ENCODE measurements around the gene STX16.

STX16 gene

DNA sequence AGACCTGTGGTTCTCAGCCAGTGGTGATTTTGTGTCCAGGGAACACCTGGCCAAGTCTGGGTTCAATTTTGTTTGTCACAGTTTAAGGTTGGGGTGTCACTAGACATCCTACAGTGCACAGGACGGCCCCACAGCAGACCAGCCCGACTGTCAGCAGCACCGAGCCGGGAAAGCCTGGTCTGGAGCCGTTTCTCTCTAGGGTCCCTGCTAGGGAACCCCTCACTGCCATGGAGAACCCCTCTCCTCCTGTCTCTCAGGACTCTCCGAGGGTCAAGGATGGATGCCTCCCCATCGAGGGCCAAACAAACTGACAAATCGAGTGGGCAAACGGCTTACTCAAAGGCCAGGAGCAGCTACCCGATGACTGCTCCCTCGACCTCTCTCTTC lies 15.8 kb upstream of the STX16 start:
- TF ChIP-seq TCF12 (IDR thresholded peaks at IDR 0.05; ENCODE audit: low read depth), result no peak

- TF ChIP-seq NFIC (IDR thresholded peaks at IDR 0.05) (no peak), EGR1 (IDR thresholded peaks at IDR 0.05) (no peak), CREB1 (IDR thresholded peaks at IDR 0.05; ENCODE audit: low read depth) (no peak), YY1 (IDR thresholded peaks at IDR 0.05; ENCODE audit: low read depth) (no peak), TEAD4 (IDR thresholded peaks at IDR 0.05) (no peak), FOXM1 (IDR thresholded peaks at IDR 0.05; ENCODE audit: borderline replicate concordance, low read depth) (no peak), ZBTB7A (IDR thresholded peaks at IDR 0.05; ENCODE audit: low read depth) (no peak), RAD21 (IDR thresholded peaks at IDR 0.05; ENCODE audit: low read depth) (no peak), TCF12 (IDR thresholded peaks at IDR 0.05; ENCODE audit: low read depth) (no peak), TAF1 (IDR thresholded peaks at IDR 0.05; ENCODE audit: low read depth) (no peak), EP300 (IDR thresholded peaks at IDR 0.05; ENCODE audit: borderline replicate concordance) (no peak), CEBPB (IDR thresholded peaks at IDR 0.05) (no peak)
- TF ChIP-seq, protein P1, sequence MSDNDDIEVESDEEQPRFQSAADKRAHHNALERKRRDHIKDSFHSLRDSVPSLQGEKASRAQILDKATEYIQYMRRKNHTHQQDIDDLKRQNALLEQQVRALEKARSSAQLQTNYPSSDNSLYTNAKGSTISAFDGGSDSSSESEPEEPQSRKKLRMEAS (IDR thresholded peaks at IDR 0.05), result no peak
- TF ChIP-seq, protein P2, sequence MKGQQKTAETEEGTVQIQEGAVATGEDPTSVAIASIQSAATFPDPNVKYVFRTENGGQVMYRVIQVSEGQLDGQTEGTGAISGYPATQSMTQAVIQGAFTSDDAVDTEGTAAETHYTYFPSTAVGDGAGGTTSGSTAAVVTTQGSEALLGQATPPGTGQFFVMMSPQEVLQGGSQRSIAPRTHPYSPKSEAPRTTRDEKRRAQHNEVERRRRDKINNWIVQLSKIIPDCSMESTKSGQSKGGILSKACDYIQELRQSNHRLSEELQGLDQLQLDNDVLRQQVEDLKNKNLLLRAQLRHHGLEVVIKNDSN (IDR thresholded peaks at IDR 0.05), result no peak
- TF ChIP-seq, protein P3, sequence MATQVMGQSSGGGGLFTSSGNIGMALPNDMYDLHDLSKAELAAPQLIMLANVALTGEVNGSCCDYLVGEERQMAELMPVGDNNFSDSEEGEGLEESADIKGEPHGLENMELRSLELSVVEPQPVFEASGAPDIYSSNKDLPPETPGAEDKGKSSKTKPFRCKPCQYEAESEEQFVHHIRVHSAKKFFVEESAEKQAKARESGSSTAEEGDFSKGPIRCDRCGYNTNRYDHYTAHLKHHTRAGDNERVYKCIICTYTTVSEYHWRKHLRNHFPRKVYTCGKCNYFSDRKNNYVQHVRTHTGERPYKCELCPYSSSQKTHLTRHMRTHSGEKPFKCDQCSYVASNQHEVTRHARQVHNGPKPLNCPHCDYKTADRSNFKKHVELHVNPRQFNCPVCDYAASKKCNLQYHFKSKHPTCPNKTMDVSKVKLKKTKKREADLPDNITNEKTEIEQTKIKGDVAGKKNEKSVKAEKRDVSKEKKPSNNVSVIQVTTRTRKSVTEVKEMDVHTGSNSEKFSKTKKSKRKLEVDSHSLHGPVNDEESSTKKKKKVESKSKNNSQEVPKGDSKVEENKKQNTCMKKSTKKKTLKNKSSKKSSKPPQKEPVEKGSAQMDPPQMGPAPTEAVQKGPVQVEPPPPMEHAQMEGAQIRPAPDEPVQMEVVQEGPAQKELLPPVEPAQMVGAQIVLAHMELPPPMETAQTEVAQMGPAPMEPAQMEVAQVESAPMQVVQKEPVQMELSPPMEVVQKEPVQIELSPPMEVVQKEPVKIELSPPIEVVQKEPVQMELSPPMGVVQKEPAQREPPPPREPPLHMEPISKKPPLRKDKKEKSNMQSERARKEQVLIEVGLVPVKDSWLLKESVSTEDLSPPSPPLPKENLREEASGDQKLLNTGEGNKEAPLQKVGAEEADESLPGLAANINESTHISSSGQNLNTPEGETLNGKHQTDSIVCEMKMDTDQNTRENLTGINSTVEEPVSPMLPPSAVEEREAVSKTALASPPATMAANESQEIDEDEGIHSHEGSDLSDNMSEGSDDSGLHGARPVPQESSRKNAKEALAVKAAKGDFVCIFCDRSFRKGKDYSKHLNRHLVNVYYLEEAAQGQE (IDR thresholded peaks at IDR 0.05; ENCODE audit: low read depth), result no peak
Measured at GRCh38 chr20:58636396-58636982, 14.6 kb upstream of the STX16 start.

- TF ChIP-seq ZBTB7A (IDR thresholded peaks at IDR 0.05; ENCODE audit: low read depth), result no peak
- TF ChIP-seq FOXM1 (IDR thresholded peaks at IDR 0.05; ENCODE audit: borderline replicate concordance, low read depth), result no peak
- no peak for TF ChIP-seq TEAD4 (IDR thresholded peaks at IDR 0.05)
- TF ChIP-seq TAF1 (IDR thresholded peaks at IDR 0.05; ENCODE audit: low read depth), result no peak
- no peak for TF ChIP-seq EP300 (IDR thresholded peaks at IDR 0.05; ENCODE audit: borderline replicate concordance)
- no peak for TF ChIP-seq YY1 (IDR thresholded peaks at IDR 0.05; ENCODE audit: low read depth)
- no peak for TF ChIP-seq EGR1 (IDR thresholded peaks at IDR 0.05)
- TF ChIP-seq CREB1 (IDR thresholded peaks at IDR 0.05; ENCODE audit: low read depth), result no peak
Measured at GRCh38 chr20:58636983-58637421, 14.1 kb upstream of the STX16 start.

DNA sequence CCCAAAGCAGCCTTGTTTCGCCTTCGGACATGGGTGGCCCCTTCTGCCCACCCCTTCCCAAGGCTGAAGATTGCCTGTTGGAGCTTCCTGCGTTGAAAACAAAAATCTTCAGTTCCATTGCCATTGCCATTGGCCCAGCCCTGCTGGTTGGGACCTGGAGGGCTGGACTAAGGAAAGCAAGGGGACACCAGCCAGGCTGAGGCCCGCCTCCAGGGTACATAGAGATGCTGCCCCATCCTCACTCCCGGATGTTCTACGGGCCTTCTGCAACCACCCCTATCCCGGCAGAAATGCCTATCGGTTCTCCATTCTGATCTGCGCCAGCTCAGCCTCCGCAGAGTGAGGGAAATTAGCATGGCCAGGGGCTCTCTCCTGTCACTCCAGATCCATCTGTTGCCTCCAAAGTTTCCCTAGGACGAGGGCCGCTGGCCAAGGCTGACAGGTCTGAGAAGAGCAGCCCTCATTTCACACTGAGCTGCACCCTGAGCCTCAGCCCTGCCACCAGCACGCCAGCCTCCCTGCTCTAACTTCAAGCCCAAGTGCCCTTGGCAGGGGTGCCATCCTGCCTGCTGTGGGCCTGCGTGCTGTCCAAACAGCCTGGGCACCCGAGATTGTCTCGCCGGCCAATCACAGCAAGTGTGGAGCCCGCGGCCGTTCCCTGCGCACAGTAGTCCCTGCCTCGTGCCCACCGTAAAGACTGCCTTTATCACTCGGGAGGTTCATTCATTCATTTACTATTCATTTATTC lies 13.4 kb upstream of the STX16 start:
- TF ChIP-seq CEBPB (IDR thresholded peaks at IDR 0.05) (no peak), FOXM1 (IDR thresholded peaks at IDR 0.05; ENCODE audit: borderline replicate concordance, low read depth) (no peak), EGR1 (IDR thresholded peaks at IDR 0.05) (no peak), TAF1 (IDR thresholded peaks at IDR 0.05; ENCODE audit: low read depth) (no peak), NFIC (IDR thresholded peaks at IDR 0.05) (no peak), RAD21 (IDR thresholded peaks at IDR 0.05; ENCODE audit: low read depth) (no peak), TCF12 (IDR thresholded peaks at IDR 0.05; ENCODE audit: low read depth) (no peak), EP300 (IDR thresholded peaks at IDR 0.05; ENCODE audit: borderline replicate concordance) (no peak), CREB1 (IDR thresholded peaks at IDR 0.05; ENCODE audit: low read depth) (no peak), ZBTB7A (IDR thresholded peaks at IDR 0.05; ENCODE audit: low read depth) (no peak), TEAD4 (IDR thresholded peaks at IDR 0.05) (no peak), YY1 (IDR thresholded peaks at IDR 0.05; ENCODE audit: low read depth) (no peak)
- TF ChIP-seq, protein P1 (IDR thresholded peaks at IDR 0.05), result no peak
- TF ChIP-seq, protein P2 (IDR thresholded peaks at IDR 0.05), result no peak
- TF ChIP-seq, protein P3 (IDR thresholded peaks at IDR 0.05; ENCODE audit: low read depth), result no peak

- no peak for TF ChIP-seq CREB1 (IDR thresholded peaks at IDR 0.05; ENCODE audit: low read depth)
- no peak for TF ChIP-seq TAF1 (IDR thresholded peaks at IDR 0.05; ENCODE audit: low read depth)
- no peak for TF ChIP-seq EGR1 (IDR thresholded peaks at IDR 0.05)
- no peak for TF ChIP-seq YY1 (IDR thresholded peaks at IDR 0.05; ENCODE audit: low read depth)
- TF ChIP-seq FOXM1 (IDR thresholded peaks at IDR 0.05; ENCODE audit: borderline replicate concordance, low read depth), result no peak
- TF ChIP-seq RAD21 (IDR thresholded peaks at IDR 0.05; ENCODE audit: low read depth), result no peak
- no peak for TF ChIP-seq ZBTB7A (IDR thresholded peaks at IDR 0.05; ENCODE audit: low read depth)
- no peak for TF ChIP-seq CEBPB (IDR thresholded peaks at IDR 0.05)
- TF ChIP-seq TEAD4 (IDR thresholded peaks at IDR 0.05), result no peak
- TF ChIP-seq TCF12 (IDR thresholded peaks at IDR 0.05; ENCODE audit: low read depth), result no peak
- TF ChIP-seq, protein P3 (IDR thresholded peaks at IDR 0.05; ENCODE audit: low read depth), result no peak
Measured at GRCh38 chr20:58638467-58639181, 12.5 kb upstream of the STX16 start.
